Measurements from ENCODE around the gene MAP3K15.

MAP3K15 gene

GRCh38 chrX:19514791-19515614 lies at the start of gene MAP3K15:
TSS of gene MAP3K15 (minus strand) at chrX:19515508. CDS start at chrX:19515261, 247 bp downstream.
- DNase-seq, result peak; percentile 1

- DNase-seq, result no peak
Observed at GRCh38 chrX:19564606-19565005, 49.3 kb upstream of the MAP3K15 start.

GRCh38 chrX:19563746-19564145 lies 48.4 kb upstream of the MAP3K15 start:
- no peak for DNase-seq

- no peak for DNase-seq
Observed at GRCh38 chrX:19563327-19563726, 48.0 kb upstream of the MAP3K15 start.

GRCh38 chrX:19560611-19561010 lies 45.3 kb upstream of the MAP3K15 start:
- DNase-seq, result no peak

GRCh38 chrX:19557822-19558221 lies 42.5 kb upstream of the MAP3K15 start:
- DNase-seq, result peak; percentile 27

GRCh38 chrX:19556202-19556601 lies 40.9 kb upstream of the MAP3K15 start:
- no peak for DNase-seq

GRCh38 chrX:19555683-19556082 lies 40.4 kb upstream of the MAP3K15 start:
- DNase-seq, result no peak

GRCh38 chrX:19555236-19555635 lies 39.9 kb upstream of the MAP3K15 start:
- DNase-seq, result no peak

GRCh38 chrX:19554786-19555185 lies 39.5 kb upstream of the MAP3K15 start:
- peak; percentile 78 for DNase-seq

- DNase-seq, result no peak
Observed at GRCh38 chrX:19552793-19553192, 37.5 kb upstream of the MAP3K15 start.

GRCh38 chrX:19549838-19550237 lies 34.5 kb upstream of the MAP3K15 start:
- DNase-seq, result no peak

- DNase-seq, result no peak
Observed at GRCh38 chrX:19548934-19549333, 33.6 kb upstream of the MAP3K15 start.

GRCh38 chrX:19548279-19548678 lies 33.0 kb upstream of the MAP3K15 start:
- DNase-seq, result no peak

- DNase-seq, result no peak
Observed at GRCh38 chrX:19545651-19546050, 30.3 kb upstream of the MAP3K15 start.

GRCh38 chrX:19544693-19545305 lies 29.5 kb upstream of the MAP3K15 start:
- peak; percentile 52 for DNase-seq

- no peak for DNase-seq
Observed at GRCh38 chrX:19543951-19544381, 28.7 kb upstream of the MAP3K15 start.

- DNase-seq, result no peak
Observed at GRCh38 chrX:19543020-19543715, 27.9 kb upstream of the MAP3K15 start.

- no peak for DNase-seq
Observed at GRCh38 chrX:19541931-19542330, 26.6 kb upstream of the MAP3K15 start.

- DNase-seq, result no peak
Observed at GRCh38 chrX:19541196-19541595, 25.9 kb upstream of the MAP3K15 start.

GRCh38 chrX:19540076-19540475 lies 24.8 kb upstream of the MAP3K15 start:
- DNase-seq, result no peak

GRCh38 chrX:19539665-19540064 lies 24.4 kb upstream of the MAP3K15 start:
- no peak for DNase-seq

GRCh38 chrX:19535476-19535875 lies 20.2 kb upstream of the MAP3K15 start:
- DNase-seq, result peak; percentile 3

- DNase-seq, result no peak
Observed at GRCh38 chrX:19532709-19533108, 17.4 kb upstream of the MAP3K15 start.
